ENCODE measurements around the gene PPP5C.
A peak's percentile ranks its signal among the peaks of the same experiment; 100 is the strongest.
"Not testable (repeated sequence)": the region's sequence is repeated elsewhere in the genome, so short reads cannot be mapped to it uniquely, and the experiment has no call there.

- not testable (repeated sequence) for TF ChIP-seq POLR2AphosphoS5 (IDR thresholded peaks at IDR 0.05); CTCF (IDR thresholded peaks at IDR 0.05; ENCODE audit: poor library complexity, severe bottlenecking); EZH2 (IDR thresholded peaks at IDR 0.05; ENCODE audit: borderline replicate concordance, insufficient read depth, low read length, poor library complexity, severe bottlenecking); SMC3 (conservative IDR thresholded peaks at IDR 0.05; ENCODE audit: poor library complexity); TAF1 (IDR thresholded peaks at IDR 0.05; ENCODE audit: low read depth)
- TF ChIP-seq RAD21 (conservative IDR thresholded peaks at IDR 0.05) (peak; percentile 19), MXI1 (conservative IDR thresholded peaks at IDR 0.05; ENCODE audit: poor library complexity, severe bottlenecking) (peak; percentile 30), REST (IDR thresholded peaks at IDR 0.05; ENCODE audit: borderline replicate concordance) (peak; percentile 22), EP300 (conservative IDR thresholded peaks at IDR 0.05; ENCODE audit: poor library complexity, severe bottlenecking) (peak; percentile 45)
Measured at GRCh38 chr19:46415804-46416709, 69.2 kb downstream of the PPP5C start.
